GM20000 (cell line): ENCODE results near the gene DNER.

Experiments used
- DNase-seq: peaks from one replicate; pipeline ENCODE4 v3.0.0; 2012; ENCODE audit warnings: low spot score
- CTCF ChIP-seq: IDR thresholded peaks from 2 replicates; pipeline ENCODE4 v1.5.1; 2012; ENCODE audit warnings: mild to moderate bottlenecking, control low read depth; ENCODE audit errors: extremely low read depth, missing control alignments

The DNER gene

GRCh38 chr2:229634601-229635370 lies 79.6 kb downstream of the DNER start:
- no peak for DNase-seq
- no peak for TF ChIP-seq CTCF

GRCh38 chr2:229633556-229633955 lies 80.8 kb downstream of the DNER start:
- no peak for TF ChIP-seq CTCF
- DNase-seq = no peak

GRCh38 chr2:229629039-229629438 lies 85.3 kb downstream of the DNER start:
- DNase-seq = no peak
- no peak for TF ChIP-seq CTCF

GRCh38 chr2:229627728-229628127 lies 86.6 kb downstream of the DNER start:
- TF ChIP-seq CTCF = no peak
- no peak for DNase-seq

GRCh38 chr2:229622495-229623355 lies 91.6 kb downstream of the DNER start:
- no peak for DNase-seq
- TF ChIP-seq CTCF = no peak

- no peak for TF ChIP-seq CTCF
- DNase-seq = no peak
Measured at GRCh38 chr2:229620759-229621158, 93.6 kb downstream of the DNER start.

- DNase-seq = no peak
- TF ChIP-seq CTCF = no peak
Measured at GRCh38 chr2:229620289-229620688, 94.1 kb downstream of the DNER start.
